ENCODE measurements around the gene NPHS1.
"Not testable (repeated sequence)": the region's sequence is repeated elsewhere in the genome, so short reads cannot be mapped to it uniquely, and the experiment has no call there.

NPHS1 gene

GRCh38 chr19:35895911-35896642 lies 43.8 kb upstream of the NPHS1 start:
- no peak for TF ChIP-seq CTCF (IDR thresholded peaks at IDR 0.05; ENCODE audit: low read depth, low read length)
- H3K4me3 ChIP-seq (ENCODE audit: low read depth, low read length) = no peak overlapping the region

GRCh38 chr19:35894342-35894741 lies 42.0 kb upstream of the NPHS1 start:
- H3K4me3 ChIP-seq (ENCODE audit: low read depth, low read length) = no peak overlapping the region
- no peak for TF ChIP-seq CTCF (IDR thresholded peaks at IDR 0.05; ENCODE audit: low read depth, low read length)

- not testable (repeated sequence) for H3K4me3 ChIP-seq (ENCODE audit: low read depth, low read length)
These were observed 39.5 kb upstream of the NPHS1 start for GRCh38 chr19:35891819-35892218.

- no peak for TF ChIP-seq CTCF (IDR thresholded peaks at IDR 0.05; ENCODE audit: low read depth, low read length)
- no peak overlapping the region for H3K4me3 ChIP-seq (ENCODE audit: low read depth, low read length)
These were observed 37.9 kb upstream of the NPHS1 start for GRCh38 chr19:35890113-35890650.

- TF ChIP-seq CTCF (IDR thresholded peaks at IDR 0.05; ENCODE audit: low read depth, low read length) = no peak
- H3K4me3 ChIP-seq (ENCODE audit: low read depth, low read length) = no peak overlapping the region
These were observed 37.2 kb upstream of the NPHS1 start for GRCh38 chr19:35889370-35890112.

GRCh38 chr19:35888398-35888797 lies 36.1 kb upstream of the NPHS1 start:
- H3K4me3 ChIP-seq (ENCODE audit: low read depth, low read length) = no peak overlapping the region
- TF ChIP-seq CTCF (IDR thresholded peaks at IDR 0.05; ENCODE audit: low read depth, low read length) = no peak

GRCh38 chr19:35887197-35887596 lies 34.9 kb upstream of the NPHS1 start:
- no peak for TF ChIP-seq CTCF (IDR thresholded peaks at IDR 0.05; ENCODE audit: low read depth, low read length)
- H3K4me3 ChIP-seq (ENCODE audit: low read depth, low read length) = no peak overlapping the region
